ENCODE data around the gene TPPP. TPM values are rescaled to one million over a fixed set of nuclear protein-coding genes. Genes with fewer than 3 reads are reported as not detected.

Gene TPPP
- total RNA-seq, 2 experiments from 2014 or later, result 0.18 to 0.20 TPM

GRCh38 chr5:611731-612486 lies 81.2 kb downstream of the TPPP start, which contains the start of gene CEP72:
TSS of gene CEP72 (plus strand) at chr5:612340. CDS start at chr5:612362, 22 bp downstream.
- Mint-ChIP-seq H3K36me3 (ENCODE audit: low read depth) (peaks cover 27% of the 10 kb centered on the region), H3K9me3 (peaks cover 8% of the 10 kb centered on the region), H3K27ac (peak within 1 kb of the TSS; percentile 83), H3K4me3 (peak within 1 kb of the TSS; percentile 80), H3K27me3 (peaks cover 10% of the 10 kb centered on the region), H3K4me1 (ENCODE audit: low read depth) (peaks cover 48% of the 10 kb centered on the region)
- intact Hi-C loops (cut with micrococcal nuclease), result loop anchor here (10.0 kb wide), 1 partner anchor 157 kb away; no protein-coding TSS in a partner anchor
- ATAC-seq (peak; percentile 98), DNase-seq (peak; percentile 93)
- POLR2A ChIA-PET, result interaction anchor here (1.3 to 2.4 kb wide), 5 partner anchors 10 to 140 kb away, joined by 3 to 8 read pairs (median 4); no protein-coding TSS in a partner anchor
- no peak for TF ChIP-seq CTCF (IDR thresholded peaks at IDR 0.05)
- CTCF ChIA-PET, result interaction anchor here (0.9 to 2.0 kb wide), 2 partner anchors 83 to 165 kb away, joined by 3 to 12 read pairs; no protein-coding TSS in a partner anchor

- Mint-ChIP-seq H3K4me1 (ENCODE audit: low read depth) (peaks cover 41% of the 10 kb centered on the region), H3K27ac (peak overlapping the region; percentile 53), H3K36me3 (ENCODE audit: low read depth) (peaks cover 21% of the 10 kb centered on the region), H3K4me3 (peak overlapping the region; percentile 80), H3K27me3 (peaks cover 11% of the 10 kb centered on the region), H3K9me3 (peaks cover 8% of the 10 kb centered on the region)
- CTCF ChIA-PET, result interaction anchor here (0.9 kb wide), 1 partner anchor 82 kb away, joined by 3 read pairs; no protein-coding TSS in a partner anchor
- no peak for ATAC-seq
- POLR2A ChIA-PET, result interaction anchor here (1.3 to 2.4 kb wide), 3 partner anchors 10 to 139 kb away, joined by 3 to 8 read pairs (median 4); no protein-coding TSS in a partner anchor
- DNase-seq, result no peak
- intact Hi-C loops (cut with micrococcal nuclease), result loop anchor here (10.0 kb wide), 1 partner anchor 156 kb away; no protein-coding TSS in a partner anchor
- TF ChIP-seq CTCF (IDR thresholded peaks at IDR 0.05), result no peak
These were observed 82.1 kb downstream of the TPPP start for GRCh38 chr5:610744-611730.

GRCh38 chr5:610011-610743 lies 83.0 kb downstream of the TPPP start:
- ChIA-PET CTCF (no interaction called here), POLR2A (no interaction called here)

More at GRCh38 chr5:610011-610743, 83.0 kb downstream of the TPPP start:
- DNase-seq, result no peak
- Mint-ChIP-seq H3K36me3 (ENCODE audit: low read depth) (peaks cover 15% of the 10 kb centered on the region), H3K9me3 (peaks cover 5% of the 10 kb centered on the region), H3K27ac (no peak overlapping the region), H3K27me3 (peaks cover 13% of the 10 kb centered on the region), H3K4me1 (ENCODE audit: low read depth) (peaks cover 37% of the 10 kb centered on the region), H3K4me3 (no peak overlapping the region)
- intact Hi-C loops (cut with micrococcal nuclease), result loop anchor here (10.0 kb wide), 1 partner anchor 155 kb away; no protein-coding TSS in a partner anchor
- no peak for TF ChIP-seq CTCF (IDR thresholded peaks at IDR 0.05)
- ATAC-seq, result no peak

Other genes with a start within 250 kb of the TPPP start
- 1 to 10 TPM; 3.2 to 3.3 TPM for gene SLC9A3, start 168.9 kb downstream of the TPPP start, total RNA-seq
- gene CEP72, start 81.0 kb downstream of the TPPP start, total RNA-seq, result 10 to 100 TPM; 27.0 to 28.9 TPM
- under 1 TPM in 1 of 2 experiments, not detected in 1; 0.59 TPM for gene ZDHHC11B, start 91.4 kb upstream of the TPPP start, total RNA-seq
- gene ZDHHC11, start 157.6 kb upstream of the TPPP start, total RNA-seq, result 1 to 10 TPM; 4.6 to 6.0 TPM
- gene BRD9, start 199.4 kb upstream of the TPPP start, total RNA-seq, result 10 to 100 TPM; 46.6 to 51.7 TPM
- 10 to 100 TPM; 31.0 to 36.9 TPM for gene TRIP13, start 199.5 kb upstream of the TPPP start, total RNA-seq